ENCODE measurements around the gene AKNA. TPM values are rescaled to one million over a fixed set of nuclear protein-coding genes. Genes with fewer than 3 reads are reported as not detected.

The AKNA gene
- total RNA-seq, 4 donors from 2014 or later = 8.8 to 24.3 (median 19.0) TPM

GRCh38 chr9:114301798-114302565 lies 85.8 kb downstream of the AKNA start:
- peaks cover 0 to 10% (median 0%) of the 10 kb centered on the region in 3 donors for H3K4me1 ChIP-seq
- TF ChIP-seq EP300 (IDR thresholded peaks at IDR 0.05) (no peak), CTCF (IDR thresholded peaks at IDR 0.05) (no peak), POLR2A (IDR thresholded peaks at IDR 0.05) (no peak), POLR2AphosphoS5 (IDR thresholded peaks at IDR 0.05) (no peak)
- peaks cover 0 to 17% of the 10 kb centered on the region in 2 donors for H3K36me3 ChIP-seq
- no peaks in the 10 kb centered on the region for H3K9me3 ChIP-seq
- peaks cover 5% of the 10 kb centered on the region for H3K27me3 ChIP-seq
- no peak for ATAC-seq
- H3K4me3 ChIP-seq = no peak overlapping the region
- H3K27ac ChIP-seq = no peak overlapping the region
- 100% methylated on average over 1 of the region's 15 CpGs; no CpG with 5 or more reads in 1 of the 2 donors for WGBS, 2 donors (ENCODE audit: low coverage in 1 of 2)

- no peak for ATAC-seq
- TF ChIP-seq POLR2A (IDR thresholded peaks at IDR 0.05) = no peak
- no peak for TF ChIP-seq CTCF (IDR thresholded peaks at IDR 0.05)
- TF ChIP-seq EP300 (IDR thresholded peaks at IDR 0.05) = no peak
- no peak for TF ChIP-seq POLR2AphosphoS5 (IDR thresholded peaks at IDR 0.05)
- peaks cover 0 to 10% (median 0%) of the 10 kb centered on the region in 3 donors for H3K4me1 ChIP-seq
- H3K36me3 ChIP-seq = peaks cover 0 to 17% of the 10 kb centered on the region in 2 donors
- H3K4me3 ChIP-seq = no peak overlapping the region
- no peaks in the 10 kb centered on the region for H3K9me3 ChIP-seq
- no peak overlapping the region for H3K27ac ChIP-seq
- H3K27me3 ChIP-seq = peaks cover 5% of the 10 kb centered on the region
- WGBS, 2 donors (ENCODE audit: low coverage in 1 of 2) = 90 to 95% methylated on average over 2 to 13 of the region's 31 CpGs
Observed at GRCh38 chr9:114300846-114301797, 86.7 kb downstream of the AKNA start.

- Histone ChIP-seq H3K4me3 (no peak overlapping the region), H3K9me3 (peaks cover 0 to 5% (median 0%) of the 10 kb centered on the region in 3 donors), H3K36me3 (peaks cover 0 to 22% of the 10 kb centered on the region in 2 donors), H3K27me3 (no peaks in the 10 kb centered on the region), H3K27ac (no peak overlapping the region), H3K4me1 (peaks cover 0 to 2% (median 0%) of the 10 kb centered on the region in 3 donors)
- WGBS, 2 donors (ENCODE audit: low coverage in 1 of 2) = 75% methylated on average over 1 of the region's 4 CpGs; no CpG with 5 or more reads in 1 of the 2 donors
- TF ChIP-seq POLR2AphosphoS5 (IDR thresholded peaks at IDR 0.05) = no peak
- TF ChIP-seq EP300 (IDR thresholded peaks at IDR 0.05) = no peak
- TF ChIP-seq CTCF (IDR thresholded peaks at IDR 0.05) = no peak
- no peak for TF ChIP-seq POLR2A (IDR thresholded peaks at IDR 0.05)
- no peak for ATAC-seq
Observed at GRCh38 chr9:114300153-114300845, 87.5 kb downstream of the AKNA start.

- Histone ChIP-seq H3K9me3 (peaks cover 0 to 13% (median 0%) of the 10 kb centered on the region in 3 donors), H3K36me3 (peaks cover 0 to 30% of the 10 kb centered on the region in 2 donors), H3K27ac (no peak overlapping the region), H3K27me3 (no peaks in the 10 kb centered on the region), H3K4me3 (no peak overlapping the region), H3K4me1 (no peaks in the 10 kb centered on the region)
- no peak for TF ChIP-seq POLR2AphosphoS5 (IDR thresholded peaks at IDR 0.05)
- TF ChIP-seq EP300 (IDR thresholded peaks at IDR 0.05) = no peak
- TF ChIP-seq CTCF (IDR thresholded peaks at IDR 0.05) = no peak
- no peak for TF ChIP-seq POLR2A (IDR thresholded peaks at IDR 0.05)
- ATAC-seq = no peak
- 90% methylated on average over 6 of the region's 15 CpGs; no CpG with 5 or more reads in 1 of the 2 donors for WGBS, 2 donors (ENCODE audit: low coverage in 1 of 2)
Observed at GRCh38 chr9:114299286-114300152, 88.3 kb downstream of the AKNA start.
